ENCODE results near the gene VGLL3. TPM values are rescaled to one million over a fixed set of nuclear protein-coding genes. Genes with fewer than 3 reads are reported as not detected.
A peak's percentile ranks its signal among the peaks of the same experiment; 100 is the strongest.

VGLL3 gene
- total and polyA plus RNA-seq, 2 of the 4 experiments (the other 2 are of a cell fraction): 46.2 to 97.3 TPM

DNA sequence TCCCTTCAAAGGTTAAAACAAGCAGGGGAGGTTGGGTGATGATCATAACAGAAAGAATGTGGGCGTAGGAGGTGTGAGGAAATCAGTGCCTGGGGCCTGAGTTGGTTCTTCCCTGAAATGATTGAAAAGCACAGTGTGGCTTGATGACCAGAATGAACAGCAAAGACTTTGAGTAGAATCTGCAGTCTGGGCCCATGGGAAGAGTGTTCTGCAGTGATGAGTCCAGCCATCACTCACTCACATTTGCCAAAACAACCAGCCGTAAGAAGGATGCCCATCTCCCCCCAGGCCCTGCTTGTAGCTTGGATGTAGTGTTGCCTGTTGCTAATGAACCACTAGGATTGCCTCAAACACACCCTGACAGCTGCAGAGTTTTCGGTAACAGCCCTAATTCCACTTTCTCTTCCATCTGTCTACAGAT is 67.9 kb downstream of the VGLL3 start:
- Histone ChIP-seq H3K36me3 (ENCODE audit: control insufficient read depth, insufficient read depth, low read length) (no peaks in the 10 kb centered on the region), H3K4me1 (ENCODE audit: control insufficient read depth, insufficient read depth, low read length) (peaks cover 4% of the 10 kb centered on the region), H2AK9ac (replicated peaks; ENCODE audit: low read depth, low read length, poor library complexity) (no peak overlapping the region), H3K4me3 (ENCODE audit: insufficient read depth, low read depth, low read length) (no peak overlapping the region), H4K8ac (ENCODE audit: low read depth in 2 of 2, low read length in 2 of 2) (peak overlapping the region; percentile 42 to 85; a peak in 3 of 4 replicates), H3K27ac (ENCODE audit: insufficient read depth, low read length) (peak overlapping the region; percentile 98), H3K9me1 (ENCODE audit: insufficient read depth, low read length) (peaks cover 4% of the 10 kb centered on the region), H4K5ac (ENCODE audit: low read depth, low read length) (peak overlapping the region; percentile 68; the same call in 1 of the 2 replicates), H4K91ac (ENCODE audit: insufficient read depth, low read depth, low read length) (peak overlapping the region; percentile 89), H3K9me3 (ENCODE audit: control insufficient read depth, insufficient read depth, low read length) (no peaks in the 10 kb centered on the region), H3K27me3 (ENCODE audit: control insufficient read depth, insufficient read depth, low read length) (no peaks in the 10 kb centered on the region), H3K4ac (ENCODE audit: low read depth, low read length) (peak overlapping the region; percentile 91), H3K23ac (ENCODE audit: low read depth, low read length) (peak overlapping the region; percentile 90), H3K4me2 (ENCODE audit: low read depth, low read length) (peak overlapping the region; percentile 22), H2AK5ac (ENCODE audit: low read depth, low read length) (peak overlapping the region; percentile 85), H2BK5ac (ENCODE audit: low read depth, low read length, poor library complexity, severe bottlenecking) (peak overlapping the region; percentile 77), H3K14ac (replicated peaks; ENCODE audit: low read depth, low read length) (peak overlapping the region; percentile 92), H2BK15ac (ENCODE audit: low read depth, low read length) (peak overlapping the region; percentile 43; the same call in 2 of the 3 replicates), H3K18ac (ENCODE audit: low read depth, low read length) (peak overlapping the region; percentile 78), H4K20me1 (ENCODE audit: insufficient read depth, low read length) (no peaks in the 10 kb centered on the region), H3K9ac (ENCODE audit: low read depth, low read length) (peak overlapping the region; percentile 34), H2BK120ac (ENCODE audit: low read depth, low read length) (peak overlapping the region; percentile 94), H2AFZ (replicated peaks; ENCODE audit: low read length, poor library complexity) (peak overlapping the region; percentile 78), H3K79me1 (ENCODE audit: low read depth in 1 of 2, low read length in 2 of 2) (no peaks in the 10 kb centered on the region), H2BK20ac (ENCODE audit: low read depth, low read length) (peak overlapping the region; percentile 82), H3K56ac (ENCODE audit: extremely low read depth, insufficient read depth, low read length) (0 out of 2 replicates have a peak overlapping the region, but pooled peaks have one; percentile 52)
- WGBS, 2 experiments (ENCODE audit: extremely low coverage in 2 of 2, insufficient read length in 1 of 2): no CpG with 5 or more reads among the region's 3 CpGs
- no TSS peak for BruUV-seq (replicated peaks)
- CTCF ChIA-PET: no interaction called here
- POLR2A ChIA-PET (ENCODE audit: unreplicated experiment): no interaction called here
- TF ChIP-seq CHD1 (IDR thresholded peaks at IDR 0.05; ENCODE audit: low read depth, low read length) (no peak), CEBPB (IDR thresholded peaks at IDR 0.05; ENCODE audit: low read depth, low read length) (peak; percentile 80), FOS (IDR thresholded peaks at IDR 0.05; ENCODE audit: low read depth, low read length) (0 out of 2 replicates have a peak, but pooled peaks have one; percentile 8), NFE2L2 (IDR thresholded peaks at IDR 0.05; ENCODE audit: low read depth, low read length) (no peak), RCOR1 (IDR thresholded peaks at IDR 0.05; ENCODE audit: insufficient replicate concordance, low read length) (peak; percentile 20), SMC3 (IDR thresholded peaks at IDR 0.05; ENCODE audit: low read depth, low read length) (no peak), ELK1 (IDR thresholded peaks at IDR 0.05; ENCODE audit: borderline replicate concordance, low read depth, low read length) (no peak)
- TF ChIP-seq, protein P1, sequence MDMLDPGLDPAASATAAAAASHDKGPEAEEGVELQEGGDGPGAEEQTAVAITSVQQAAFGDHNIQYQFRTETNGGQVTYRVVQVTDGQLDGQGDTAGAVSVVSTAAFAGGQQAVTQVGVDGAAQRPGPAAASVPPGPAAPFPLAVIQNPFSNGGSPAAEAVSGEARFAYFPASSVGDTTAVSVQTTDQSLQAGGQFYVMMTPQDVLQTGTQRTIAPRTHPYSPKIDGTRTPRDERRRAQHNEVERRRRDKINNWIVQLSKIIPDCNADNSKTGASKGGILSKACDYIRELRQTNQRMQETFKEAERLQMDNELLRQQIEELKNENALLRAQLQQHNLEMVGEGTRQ (IDR thresholded peaks at IDR 0.05; ENCODE audit: low read depth, low read length): no peak
- intact Hi-C loops (cut with micrococcal nuclease) (no loop called here), in situ Hi-C loops (cut with MboI; ENCODE audit: low sequenced_read_pairs) (no loop called here), dilution Hi-C loops (cut with HindIII; ENCODE audit: low sequenced_read_pairs, unreplicated experiment) (no loop called here)
- DNase-seq (peak; percentile 75), ATAC-seq (ENCODE audit: low read depth) (peak; percentile 80)
